ENCODE results near the gene GMDS.

GMDS gene

DNA sequence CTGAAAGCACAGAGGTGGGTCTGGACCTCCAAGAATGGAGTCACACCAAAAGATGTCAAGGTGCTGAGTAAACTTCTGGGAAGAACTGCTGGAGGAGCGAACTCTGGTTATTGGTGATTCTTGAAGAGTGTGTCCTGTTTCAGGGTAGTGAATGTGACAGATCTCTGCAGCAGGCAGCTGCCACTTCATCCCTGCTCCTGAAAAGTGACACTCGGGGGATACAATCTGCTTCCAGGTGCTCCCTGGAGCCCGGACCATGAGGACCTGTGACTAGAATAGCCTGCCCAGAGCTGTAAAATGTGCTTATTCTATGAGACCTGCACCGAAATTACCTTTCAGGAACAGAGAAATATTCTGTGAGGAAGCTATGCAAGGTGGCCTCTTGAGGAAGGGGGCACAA lies 444.6 kb downstream of the GMDS start:
- DNase-seq (ENCODE audit: low read depth) = no peak

DNA sequence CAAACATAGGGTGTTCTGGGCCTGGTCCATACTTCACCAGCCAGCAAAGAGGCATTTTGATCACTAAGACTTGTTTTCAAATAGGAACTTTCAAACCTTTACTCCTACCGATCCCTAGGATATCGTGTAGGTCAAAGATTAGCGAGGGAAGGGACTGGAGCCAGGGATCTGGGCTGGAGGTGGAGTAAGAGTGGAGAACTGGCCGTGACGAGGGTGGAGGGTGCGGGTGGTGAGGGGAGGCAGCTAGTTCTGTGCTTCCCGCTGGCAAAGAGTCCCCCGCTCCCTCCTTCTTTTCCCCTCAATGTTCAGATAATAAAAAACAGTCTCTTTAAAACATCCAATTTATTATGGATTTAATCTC lies 446.5 kb downstream of the GMDS start:
- no peak for DNase-seq (ENCODE audit: low read depth)

DNA sequence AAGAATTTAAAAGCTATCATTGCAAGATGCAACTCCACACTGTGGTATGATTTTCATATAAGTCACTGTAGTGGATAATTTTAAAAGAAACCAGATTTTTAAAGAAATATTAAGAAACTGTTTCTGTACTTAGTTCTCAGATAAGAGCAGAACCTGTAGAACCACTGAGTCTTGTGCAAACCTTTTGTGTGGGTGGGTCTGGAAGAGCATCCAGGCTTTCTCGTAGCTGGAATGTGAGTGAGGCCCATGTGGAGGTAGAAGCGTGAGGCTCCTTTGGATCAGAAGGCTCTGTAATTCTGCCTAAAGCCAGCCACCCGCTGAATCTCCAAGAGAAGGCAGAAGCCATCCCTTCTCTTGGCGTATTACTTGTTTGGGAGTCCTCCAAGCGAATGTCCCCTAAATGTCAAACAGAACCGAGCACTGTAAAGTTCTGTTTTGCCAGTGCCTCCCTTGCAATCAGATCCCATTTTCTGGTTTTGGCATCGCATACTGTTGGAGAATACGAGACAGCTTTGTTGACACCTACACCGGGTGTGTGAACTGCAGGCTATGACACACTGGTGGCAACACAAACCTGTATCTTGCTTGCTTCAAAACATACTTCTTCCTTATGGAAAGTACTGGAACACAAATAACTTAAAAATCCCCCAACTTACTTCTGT lies 447.0 kb downstream of the GMDS start:
- DNase-seq (ENCODE audit: low read depth) = no peak

DNA sequence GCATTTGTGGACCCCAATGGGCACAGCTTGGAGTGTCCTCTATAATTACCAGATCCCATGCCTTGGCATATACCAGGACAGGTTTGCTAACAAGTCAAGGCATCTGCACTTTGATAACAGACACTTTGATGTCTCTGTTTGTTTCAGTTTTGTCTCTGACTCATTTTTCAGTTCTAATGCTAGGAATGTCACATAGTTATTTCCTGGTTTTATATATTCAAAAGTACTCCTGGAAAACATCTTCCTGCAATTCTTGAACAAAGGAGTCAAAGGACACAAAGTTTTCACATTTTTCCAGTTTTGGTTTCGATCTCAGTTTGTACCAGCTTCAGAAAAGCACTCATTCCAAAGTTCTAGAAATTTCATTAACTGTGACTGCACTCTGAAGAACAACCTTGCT lies 447.6 kb downstream of the GMDS start:
- DNase-seq (ENCODE audit: low read depth) = no peak

DNA sequence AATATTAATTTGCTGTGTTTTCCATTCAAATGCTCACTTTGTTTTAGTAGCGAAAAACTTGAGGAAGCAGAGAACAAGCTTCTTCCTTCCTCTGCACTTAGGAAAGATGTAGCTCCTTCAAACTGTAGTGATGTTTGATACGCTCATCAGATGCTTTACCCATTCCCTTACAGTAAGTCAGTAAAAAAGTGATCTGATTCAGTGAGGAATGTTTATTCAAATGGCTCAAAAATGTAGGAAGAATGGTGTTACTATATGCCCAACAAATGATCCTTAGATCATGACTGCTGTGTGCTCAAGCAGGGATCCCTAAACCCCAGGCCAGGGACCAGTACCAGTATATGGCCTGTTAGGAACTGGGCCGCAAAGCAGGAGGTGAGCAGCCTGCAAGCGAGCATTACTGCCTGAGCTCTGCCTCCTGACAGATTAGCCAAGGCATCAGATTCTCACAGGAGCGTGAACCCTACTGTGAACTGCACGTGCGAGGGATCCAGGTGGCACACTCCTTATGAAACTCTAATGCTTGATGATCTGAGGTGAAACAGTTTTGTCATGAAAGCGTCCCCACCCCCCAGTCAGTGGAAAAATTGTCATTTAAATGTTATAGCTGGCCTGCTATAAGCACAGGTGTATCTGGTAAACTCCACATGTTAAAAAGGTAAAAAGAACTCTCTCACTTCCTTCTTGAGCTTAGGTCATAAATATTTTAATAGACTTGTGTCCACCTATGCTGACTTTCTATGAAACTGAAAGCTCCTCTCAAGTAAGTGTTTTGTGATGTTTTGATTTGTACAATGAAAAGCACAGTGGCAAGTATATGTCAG lies 448.5 kb downstream of the GMDS start:
- DNase-seq (ENCODE audit: low read depth) = no peak

DNA sequence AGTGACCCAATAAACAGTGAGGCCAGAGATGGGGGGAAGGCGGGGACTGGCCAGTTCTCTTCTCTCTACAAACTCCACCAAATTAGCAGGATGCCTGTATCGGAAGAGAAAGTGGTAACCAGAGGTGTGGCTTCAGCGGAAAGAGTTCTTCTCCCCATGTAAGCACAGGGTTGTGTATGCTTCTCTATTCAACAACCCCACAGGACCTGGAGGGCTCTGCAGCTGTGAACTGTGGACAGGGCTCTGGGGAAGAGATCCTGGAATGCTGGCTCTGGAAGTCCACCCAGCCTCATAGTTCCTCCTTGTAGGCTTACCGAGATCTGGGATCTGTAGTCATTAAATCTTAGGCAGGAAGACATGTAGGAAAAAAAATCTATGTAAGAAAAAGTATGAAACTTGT lies 449.5 kb downstream of the GMDS start:
- no peak for DNase-seq (ENCODE audit: low read depth)

DNA sequence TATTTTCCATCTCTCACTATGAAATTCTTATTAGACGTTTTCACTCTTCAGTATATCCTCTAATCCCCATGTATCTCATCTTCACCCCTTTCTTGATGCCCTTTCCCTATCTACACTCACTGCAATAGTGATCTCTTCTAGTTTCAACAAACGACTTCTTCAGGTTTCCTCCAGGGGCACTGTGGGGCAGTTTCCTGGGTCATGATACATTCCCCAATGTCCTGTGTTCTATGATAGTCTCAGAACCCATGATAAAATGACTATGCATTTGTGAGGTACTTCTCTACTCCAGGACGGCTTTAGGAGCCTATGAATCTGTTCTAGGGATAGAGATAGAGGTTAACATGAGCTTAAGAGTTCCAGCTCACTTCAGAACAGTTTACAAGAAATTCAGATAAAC lies 452.4 kb downstream of the GMDS start:
- DNase-seq (ENCODE audit: low read depth) = no peak

DNA sequence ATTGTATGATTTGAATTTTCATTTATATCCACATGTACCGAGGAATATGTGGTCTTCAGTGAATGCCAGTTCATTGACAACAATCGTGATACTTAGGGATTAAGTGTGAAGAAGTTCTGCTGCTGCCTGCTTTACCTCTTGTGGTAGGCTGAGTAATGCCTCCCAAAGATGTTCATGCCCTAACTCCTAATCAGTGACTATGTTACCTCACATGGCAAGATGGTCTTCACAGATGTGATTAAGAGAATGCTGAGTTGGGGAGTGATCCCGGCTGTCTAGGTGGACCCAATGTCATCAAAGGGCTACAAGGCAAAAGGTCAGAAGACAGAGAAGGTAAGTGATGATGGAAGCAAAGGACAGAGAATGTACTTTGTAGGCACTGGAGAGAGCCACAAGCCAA lies 454.7 kb downstream of the GMDS start:
- no peak for DNase-seq (ENCODE audit: low read depth)

DNA sequence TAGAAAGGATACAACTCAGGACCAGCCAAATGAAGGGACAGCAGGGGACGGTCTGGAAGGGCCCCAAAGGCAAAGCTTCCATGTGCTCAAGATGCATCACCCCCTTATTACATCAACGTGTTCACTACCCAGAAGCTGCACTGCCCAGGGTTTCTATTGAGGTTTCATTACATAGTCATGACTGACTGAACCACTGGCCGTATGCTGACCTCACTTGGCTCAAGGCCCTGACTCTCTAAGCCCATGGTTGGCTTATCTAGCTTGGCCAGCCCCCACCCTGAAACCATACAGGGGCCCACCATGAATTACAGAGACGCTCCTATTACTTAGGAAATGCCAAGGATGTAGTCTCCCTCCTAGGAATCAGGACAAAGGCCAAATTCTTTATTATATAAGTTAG lies 456.3 kb downstream of the GMDS start:
- DNase-seq (ENCODE audit: low read depth) = no peak

DNA sequence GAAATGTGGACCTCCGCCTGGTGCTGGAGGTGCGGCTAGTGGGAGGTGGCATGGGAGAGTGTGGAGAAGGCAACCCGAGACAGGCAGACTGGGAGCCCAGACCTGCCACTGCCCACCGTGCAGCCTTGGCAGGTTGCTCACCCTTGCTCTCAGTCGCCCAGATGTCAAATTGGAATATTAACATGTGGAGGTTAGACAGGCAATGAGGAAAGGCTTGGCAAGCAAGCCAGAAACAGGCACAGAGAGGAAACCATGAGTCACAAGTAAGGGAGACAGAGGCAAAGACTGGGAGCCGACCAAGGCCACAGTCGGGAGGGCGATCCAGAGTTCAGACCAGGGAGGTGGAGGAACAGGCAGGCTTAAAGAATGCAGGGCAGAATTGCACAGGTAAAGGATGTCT lies 457.5 kb downstream of the GMDS start:
- DNase-seq (ENCODE audit: low read depth) = no peak

DNA sequence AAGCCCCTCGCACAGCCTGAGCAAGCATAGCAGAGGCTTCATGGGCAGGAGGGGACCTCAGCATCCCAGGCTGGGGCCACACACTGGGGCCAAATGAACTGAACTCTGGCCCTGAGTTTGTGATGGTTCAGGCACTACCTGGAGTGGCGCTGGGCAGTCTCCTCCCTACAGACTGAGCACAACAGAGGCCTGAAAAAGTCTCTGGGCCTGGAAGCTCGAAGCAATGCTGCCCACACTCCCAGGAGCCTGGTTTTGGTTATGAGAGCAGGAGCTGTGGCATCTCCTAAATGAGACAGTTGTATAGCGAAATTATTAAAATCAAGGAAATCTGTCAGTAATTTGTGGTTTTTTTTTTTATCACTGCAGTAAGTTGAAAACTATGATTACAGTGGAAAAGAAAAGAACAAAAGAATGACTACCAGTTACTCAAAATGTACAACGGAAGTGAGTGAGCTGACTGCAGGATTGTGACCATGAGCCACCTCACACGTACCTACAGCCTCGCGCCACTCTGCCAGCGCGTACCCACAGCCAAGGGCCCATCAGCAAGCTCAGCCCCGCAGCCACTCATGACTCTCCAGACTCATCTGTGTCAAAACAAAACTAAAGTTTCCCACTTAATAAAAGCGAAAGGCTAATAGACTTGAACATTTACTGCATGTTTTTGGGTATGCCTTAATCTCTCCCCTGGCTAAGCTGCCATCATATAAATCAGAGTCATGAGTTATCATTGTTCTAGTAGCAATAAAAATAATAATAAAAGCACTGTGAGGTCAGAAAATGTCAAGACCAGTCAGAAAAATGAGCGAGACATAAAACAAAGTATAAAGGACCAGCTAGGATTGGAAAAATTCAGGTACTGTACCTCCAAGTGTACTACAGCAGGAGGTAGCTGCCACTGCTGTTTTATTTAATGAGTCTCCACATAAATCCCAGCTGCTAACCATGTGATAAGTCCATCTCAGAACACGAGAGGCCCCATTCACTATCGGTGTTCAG lies 458.7 kb downstream of the GMDS start:
- no peak for DNase-seq (ENCODE audit: low read depth)

DNA sequence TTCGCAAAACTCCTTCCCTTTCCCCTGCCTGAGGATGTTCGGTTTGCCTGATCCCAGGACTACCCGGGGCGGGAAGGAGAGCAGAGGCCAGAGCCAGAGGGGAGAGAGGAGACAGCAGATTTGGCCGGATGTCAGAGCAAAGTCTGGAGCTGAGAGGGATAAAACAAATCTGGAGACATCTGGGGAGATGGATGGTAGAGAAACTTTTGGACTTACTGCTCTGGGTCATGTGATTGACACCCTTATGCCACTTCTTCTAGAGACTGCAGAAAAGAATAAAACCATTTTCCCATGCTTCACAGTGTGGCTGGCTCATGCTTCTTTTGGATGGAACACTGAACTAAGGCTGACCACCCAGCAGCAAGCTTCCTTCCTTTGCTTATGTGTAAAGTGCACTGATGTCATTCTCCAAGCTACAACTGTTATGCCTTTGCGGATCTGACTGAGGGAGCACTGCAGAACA lies 461.0 kb downstream of the GMDS start:
- DNase-seq (ENCODE audit: low read depth) = no peak

DNA sequence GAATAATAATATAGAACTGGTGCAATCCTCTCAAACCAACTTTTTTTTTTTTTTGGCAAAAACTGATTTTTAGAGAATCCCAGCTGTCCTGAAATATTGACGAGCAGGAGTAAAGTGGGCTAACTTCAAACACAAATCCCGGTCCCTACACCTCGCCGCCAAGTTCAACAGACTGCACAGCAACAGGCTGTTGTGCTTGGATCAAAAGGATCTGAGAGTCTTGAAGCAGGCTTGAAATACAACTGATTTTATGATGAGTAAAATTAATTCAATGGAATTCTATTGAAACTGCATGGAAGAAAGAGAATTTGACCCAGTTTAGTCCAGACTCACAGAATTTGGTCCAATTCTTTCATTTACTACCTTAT lies 463.6 kb downstream of the GMDS start:
- DNase-seq (ENCODE audit: low read depth) = no peak

DNA sequence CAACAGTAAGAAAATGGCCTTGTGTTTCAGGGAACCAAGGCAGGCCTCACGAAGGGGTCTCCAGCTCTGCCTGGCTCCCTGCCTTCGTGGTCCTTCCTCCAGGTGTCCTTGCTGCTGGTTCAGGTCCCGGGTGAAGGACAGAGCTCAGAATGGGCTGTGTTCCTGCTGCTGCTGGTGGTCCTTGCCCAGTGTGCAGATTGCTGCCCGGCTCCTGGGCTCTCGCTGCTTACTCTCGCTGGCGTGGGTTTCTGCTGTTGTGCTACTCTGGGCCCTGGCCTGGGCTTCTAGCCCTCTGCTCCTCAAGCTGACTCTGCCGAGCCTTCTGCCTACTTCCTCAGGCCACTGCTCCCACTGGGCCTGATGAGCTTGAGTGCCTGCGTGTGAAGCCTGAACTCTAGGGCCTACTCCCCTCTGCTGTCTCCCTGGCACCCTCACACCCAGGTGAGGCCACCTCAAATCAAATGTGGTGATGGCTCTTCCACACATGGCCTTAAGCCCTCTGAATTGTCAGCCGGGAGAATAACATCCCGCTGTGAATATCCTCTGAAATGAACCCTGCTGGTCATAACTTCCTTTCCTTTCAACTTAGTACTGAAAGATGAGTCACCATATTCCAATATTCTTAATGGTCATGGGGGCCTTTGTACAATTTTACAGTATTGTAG lies 464.1 kb downstream of the GMDS start:
- DNase-seq (ENCODE audit: low read depth) = no peak

DNA sequence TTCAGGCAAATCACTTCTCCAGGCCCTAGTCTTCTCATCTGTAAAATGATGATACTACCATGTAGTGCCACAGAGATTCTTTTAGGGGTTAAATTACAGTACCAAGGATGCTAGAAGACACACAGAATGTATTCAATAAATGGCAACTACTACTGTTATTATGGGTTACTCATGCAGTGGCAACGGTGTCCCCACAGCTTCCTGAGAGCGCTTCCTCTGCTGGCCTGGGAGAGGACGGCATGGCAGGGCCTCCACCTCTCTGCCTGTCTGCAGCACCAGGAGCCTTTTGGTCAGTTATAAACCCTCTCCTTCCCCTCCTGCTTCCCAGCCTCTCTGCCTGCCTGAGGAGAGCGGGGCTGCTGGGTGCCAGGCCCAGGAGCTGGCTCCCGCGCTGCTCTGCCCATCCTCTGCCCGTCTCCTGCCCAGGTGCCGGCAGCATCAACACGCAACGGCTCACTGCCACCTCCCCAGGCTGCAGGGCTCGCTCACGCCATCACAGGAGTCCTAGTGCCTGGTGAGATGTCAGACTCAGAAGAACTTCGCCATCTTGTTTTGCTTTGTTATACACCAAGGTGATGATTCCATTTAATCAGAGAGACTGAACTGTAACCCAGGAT lies 465.0 kb downstream of the GMDS start:
- no peak for DNase-seq (ENCODE audit: low read depth)

DNA sequence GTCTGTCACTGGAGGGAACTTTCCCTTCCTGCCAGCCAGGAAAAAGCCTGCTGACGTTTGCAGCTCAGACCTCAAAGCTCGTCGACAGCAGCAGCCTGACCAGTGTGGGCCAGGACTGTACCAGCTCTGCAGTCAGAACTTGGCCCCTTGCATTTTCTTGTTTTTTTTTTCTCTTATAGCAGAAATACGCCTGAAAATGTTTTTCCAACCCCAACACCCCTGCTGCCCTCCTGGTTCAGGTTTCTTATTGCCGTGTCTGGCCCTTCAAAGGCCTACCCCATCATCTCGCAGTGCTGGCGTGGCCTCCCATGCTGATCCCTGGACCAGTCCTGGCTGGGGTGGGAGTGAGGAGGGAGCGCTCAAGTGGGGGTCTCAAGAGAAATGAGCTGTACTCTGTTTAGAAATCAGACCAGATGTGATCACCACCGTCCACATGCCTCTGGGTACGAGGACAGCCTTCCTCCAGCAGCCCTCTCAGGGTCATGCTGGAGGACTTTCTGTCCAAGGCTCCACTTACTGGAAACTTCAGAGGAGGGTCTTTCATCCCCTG lies 466.6 kb downstream of the GMDS start:
- DNase-seq (ENCODE audit: low read depth) = no peak

DNA sequence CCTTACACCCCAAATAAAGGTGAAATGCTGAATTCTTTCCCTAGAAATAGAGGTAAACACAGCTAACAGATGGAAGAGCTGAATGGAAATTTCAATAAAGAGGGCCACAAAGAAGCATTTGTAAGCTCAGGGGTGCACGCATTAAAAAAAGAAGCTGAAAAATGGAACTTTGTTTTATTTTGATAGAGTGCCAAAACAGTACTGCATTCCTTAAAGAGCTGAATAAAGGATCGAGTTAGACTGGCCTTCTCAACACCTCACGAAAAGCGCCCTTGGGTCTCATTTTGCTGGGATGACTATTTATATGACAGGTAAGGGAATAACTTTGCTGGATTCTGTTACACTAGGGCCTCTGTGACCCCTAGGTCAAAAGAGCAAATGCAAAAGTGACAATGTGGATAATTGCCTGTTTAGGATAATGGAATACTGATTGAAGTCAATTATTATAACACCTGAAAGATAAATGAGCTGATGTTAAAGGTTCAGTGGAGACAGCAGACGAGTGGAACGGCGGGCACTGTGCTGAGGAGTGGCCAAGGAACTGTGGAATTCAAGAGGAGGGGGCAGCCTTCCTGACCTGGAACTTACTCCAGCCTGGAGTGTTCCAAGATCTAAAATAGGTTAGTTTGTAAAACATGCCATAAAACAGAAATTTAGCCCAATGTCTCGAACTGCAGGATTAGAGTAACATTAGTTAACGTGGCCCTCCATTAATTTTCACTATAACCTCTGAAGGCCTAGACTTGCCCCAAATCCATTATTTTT lies 467.3 kb downstream of the GMDS start:
- no peak for DNase-seq (ENCODE audit: low read depth)

DNA sequence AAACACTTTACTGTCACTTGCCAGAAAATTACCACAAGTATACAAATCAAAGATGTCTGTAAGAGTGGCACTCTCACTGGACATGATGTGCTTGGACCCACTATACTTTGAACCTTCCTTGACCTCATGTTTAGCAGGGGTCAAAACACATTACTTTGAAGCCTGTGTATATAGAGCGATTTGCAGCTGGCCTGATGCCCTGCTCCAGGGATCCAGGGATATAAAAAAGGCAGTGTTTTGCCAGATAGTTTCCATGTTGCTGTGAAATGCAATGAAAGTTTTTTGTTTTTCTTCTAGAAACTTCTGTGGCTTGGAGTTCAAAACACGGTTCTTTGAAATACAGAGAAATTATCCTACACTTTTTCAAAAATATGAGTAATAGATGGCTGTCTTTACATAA lies 470.0 kb downstream of the GMDS start:
- DNase-seq (ENCODE audit: low read depth) = no peak

DNA sequence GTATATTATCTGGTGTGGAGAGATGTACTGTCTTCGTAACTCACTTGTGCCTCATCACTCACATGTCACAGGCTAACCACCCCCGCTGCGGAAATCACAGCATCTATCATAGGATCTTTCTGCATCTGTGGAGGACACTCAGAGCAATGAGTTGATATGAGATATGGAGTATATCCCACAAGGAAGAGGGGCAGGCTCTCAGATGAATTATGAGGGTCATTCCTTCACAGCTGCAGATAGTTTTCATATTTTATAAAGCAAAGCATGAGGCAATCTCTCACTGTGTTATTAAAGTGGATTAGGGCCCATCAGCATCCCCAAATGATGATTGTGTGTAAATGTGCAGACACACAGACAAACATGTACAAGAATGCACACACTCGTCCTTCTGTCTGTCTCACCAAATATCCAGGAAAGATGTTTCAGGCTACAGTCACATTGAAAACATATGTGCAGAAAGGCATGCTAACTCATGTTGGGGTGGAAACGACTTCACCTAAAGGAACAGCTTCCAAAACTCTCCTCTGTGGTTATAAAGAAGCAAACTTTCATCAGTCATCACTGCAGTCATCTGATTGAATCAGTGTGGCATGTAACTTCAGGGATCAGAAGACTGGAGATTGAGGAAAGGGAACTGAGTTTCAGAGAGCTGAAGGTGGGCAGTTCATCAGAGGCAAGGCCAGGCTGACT lies 471.0 kb downstream of the GMDS start:
- DNase-seq (ENCODE audit: low read depth) = no peak

DNA sequence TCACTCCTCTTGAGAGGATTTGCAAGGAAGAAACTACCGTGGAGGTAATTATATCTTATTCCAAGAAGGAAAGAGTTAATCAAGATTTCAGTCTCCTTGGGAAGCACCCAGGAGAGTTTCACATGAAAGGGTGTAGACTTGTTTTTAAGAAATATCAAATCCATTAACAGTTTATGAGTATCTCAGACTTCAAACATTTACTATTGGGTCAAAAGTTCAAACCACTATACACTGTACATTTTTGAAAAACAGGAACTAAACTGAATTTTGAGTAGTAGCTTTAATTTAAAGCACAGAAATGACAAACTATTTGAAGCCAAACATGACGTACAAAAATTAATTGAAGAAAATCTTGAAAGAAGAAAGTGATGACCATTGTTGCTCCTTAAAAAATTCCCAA lies 471.7 kb downstream of the GMDS start:
- no peak for DNase-seq (ENCODE audit: low read depth)
